Measurements from ENCODE around the gene LBR. TPM values are rescaled to one million over a fixed set of nuclear protein-coding genes. Genes with fewer than 3 reads are reported as not detected.
A peak's percentile ranks its signal among the peaks of the same experiment; 100 is the strongest.

Gene LBR
- total RNA-seq, 1 experiment from 2014 or later: 60.9 TPM

GRCh38 chr1:225425201-225425786 is 2.5 kb downstream of the LBR start:
- Histone ChIP-seq H3K23me2 (ENCODE audit: insufficient read length, low read depth, low read length, poor library complexity, severe bottlenecking) (peaks cover 16% of the 10 kb centered on the region), H4K8ac (replicated peaks; ENCODE audit: insufficient read length, low read depth, low read length) (no peak overlapping the region), H2AK5ac (ENCODE audit: insufficient read length, low read length) (no peak overlapping the region), H4K5ac (ENCODE audit: insufficient read length, low read depth, low read length) (no peak overlapping the region), H3K79me1 (ENCODE audit: insufficient read depth, low read depth, low read length, poor library complexity, severe bottlenecking) (peaks cover 2% of the 10 kb centered on the region), H3K79me2 (ENCODE audit: insufficient read depth, low read length) (peaks cover 31% of the 10 kb centered on the region), H2AFZ (ENCODE audit: low read length) (no peak overlapping the region), H3K4me1 (ENCODE audit: insufficient read depth, low read length) (peaks cover 15% of the 10 kb centered on the region; the same call in 1 of the 2 replicates), H2BK15ac (ENCODE audit: low read depth, low read length) (no peak overlapping the region), H3K18ac (ENCODE audit: insufficient read length, low read depth, low read length) (no peak overlapping the region), H3K27me3 (ENCODE audit: insufficient read depth, low read length) (no peaks in the 10 kb centered on the region), H3K14ac (ENCODE audit: insufficient read depth, low read length) (no peak overlapping the region), H3K4me2 (ENCODE audit: insufficient read depth, insufficient read length, low read length) (no peak overlapping the region), H3K4ac (ENCODE audit: low read depth, low read length) (no peak overlapping the region), H4K20me1 (ENCODE audit: control insufficient read depth, insufficient read depth, insufficient read length) (no peaks in the 10 kb centered on the region), H3K56ac (ENCODE audit: insufficient read length, low read depth, low read length) (no peak overlapping the region), H2BK120ac (ENCODE audit: low read depth, low read length, poor library complexity, severe bottlenecking) (no peak overlapping the region), H3K9ac (ENCODE audit: extremely low read depth, insufficient read length, low read length) (no peak overlapping the region), H2BK12ac (ENCODE audit: insufficient read length, low read depth, low read length) (no peak overlapping the region), H3T11ph (ENCODE audit: low read length) (no peak overlapping the region), H2BK20ac (ENCODE audit: low read depth, low read length, poor library complexity, severe bottlenecking) (no peak overlapping the region), H3K9me3 (ENCODE audit: control insufficient read depth, low read depth, low read length) (no peaks in the 10 kb centered on the region), H2BK5ac (ENCODE audit: insufficient read length, low read length) (no peak overlapping the region), H3K27ac (ENCODE audit: insufficient read length, low read depth, low read length) (no peak overlapping the region), H3K23ac (ENCODE audit: insufficient read length, low read depth, low read length) (no peak overlapping the region), H4K91ac (ENCODE audit: insufficient read length, low read depth, low read length) (no peak overlapping the region)
- Mint-ChIP-seq H3K9me3 (peaks cover 1 to 3% of the 10 kb centered on the region in 2 experiments), H3K27me3 (ENCODE audit: low read depth) (peaks cover 13% of the 10 kb centered on the region), H3K4me1 (peaks cover 49 to 56% of the 10 kb centered on the region in 2 experiments), H3K36me3 (ENCODE audit: insufficient read depth in 1 of 3, low read depth in 3 of 3) (peaks cover under 1 to 4% (median 3%) of the 10 kb centered on the region in 3 experiments; a peak in 6 of 7 replicates), H3K27ac (peak overlapping the region in 1 of 3 experiments; percentile 79; a peak in 1 of 7 replicates), H3K4me3 (peak overlapping the region in 1 of 2 experiments; percentile 98; a peak in 2 of 5 replicates)
- no peak for TF ChIP-seq CTCF (conservative IDR thresholded peaks at IDR 0.05)
- DNase-seq: no peak
- WGBS (ENCODE audit: extremely low coverage, insufficient read length, low lambda C conversion rate): no CpG with 5 or more reads among the region's 5 CpGs
